ENCODE results near the gene LARGE1. TPM values are rescaled to one million over a fixed set of nuclear protein-coding genes. Genes with fewer than 3 reads are reported as not detected.
A peak's percentile ranks its signal among the peaks of the same experiment; 100 is the strongest.

The LARGE1 gene
- total and polyA plus RNA-seq, 10 donors: 1.9 to 35.8 (median 22.8) TPM

- intact Hi-C loops (cut with DNase I; ENCODE audit: low total_unique reads): no loop called here
- Histone ChIP-seq H3K36me3 (no peaks in the 10 kb centered on the region), H3K27me3 (replicated peaks in 1 of 7) (no peaks in the 10 kb centered on the region), H3K4me1 (peaks cover 0 to 15% (median 0%) of the 10 kb centered on the region in 6 donors), H3K9me3 (peaks cover 0 to 25% (median 2%) of the 10 kb centered on the region in 8 donors), H3K4me3 (no peak overlapping the region), H3K27ac (peak overlapping the region in 6 of 8 donors; percentile 6 to 68 (median 36))
- TF ChIP-seq POLR2AphosphoS5 (IDR thresholded peaks at IDR 0.05): peak in 1 of 3 donors; percentile 76
- no peak for TF ChIP-seq CTCF (IDR thresholded peaks at IDR 0.05 in 8 of 11, conservative IDR thresholded peaks at IDR 0.05 in 3 of 11)
- TF ChIP-seq POLR2A (IDR thresholded peaks at IDR 0.05): no peak
- WGBS, 5 donors: 71 to 80% (median 77%) methylated on average over 8 of the region's 8 CpGs
- no peak for DNase-seq
Measured at GRCh38 chr22:33823552-33823951, 96.7 kb downstream of the LARGE1 start.

GRCh38 chr22:33821290-33821689 is 99.0 kb downstream of the LARGE1 start:
- 78 to 87% (median 86%) methylated on average over 4 of the region's 4 CpGs for WGBS, 5 donors
- Histone ChIP-seq H3K36me3 (no peaks in the 10 kb centered on the region), H3K9me3 (peaks cover 0 to 27% (median 2%) of the 10 kb centered on the region in 8 donors), H3K4me3 (no peak overlapping the region), H3K27ac (no peak overlapping the region), H3K4me1 (peaks cover 0 to 18% (median 0%) of the 10 kb centered on the region in 6 donors), H3K27me3 (replicated peaks in 1 of 7) (no peaks in the 10 kb centered on the region)
- TF ChIP-seq CTCF (IDR thresholded peaks at IDR 0.05 in 8 of 11, conservative IDR thresholded peaks at IDR 0.05 in 3 of 11) (no peak), POLR2A (IDR thresholded peaks at IDR 0.05) (no peak), POLR2AphosphoS5 (IDR thresholded peaks at IDR 0.05) (no peak)
- DNase-seq: no peak
- intact Hi-C loops (cut with DNase I; ENCODE audit: low total_unique reads): no loop called here

DNA sequence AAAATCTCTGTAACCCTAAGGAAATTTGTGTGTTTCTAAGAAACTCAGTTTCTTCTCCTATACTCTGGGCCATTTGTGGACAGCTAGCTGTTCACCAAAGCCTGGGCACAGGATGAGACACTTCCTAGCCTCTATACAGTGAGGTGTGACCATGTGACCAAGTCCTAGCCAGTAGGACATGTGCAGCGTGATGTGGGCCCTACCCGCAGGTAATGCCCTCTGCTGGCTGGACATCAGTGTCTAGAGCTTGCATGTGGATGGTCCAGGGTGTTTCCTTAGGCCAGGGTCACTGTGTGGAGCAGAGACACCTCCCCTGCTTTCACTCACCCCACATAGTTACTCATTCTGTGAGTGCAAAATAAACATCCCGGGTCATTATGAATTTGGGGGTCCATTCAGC is 100.5 kb downstream of the LARGE1 start:
- no peak for TF ChIP-seq CTCF (IDR thresholded peaks at IDR 0.05 in 8 of 11, conservative IDR thresholded peaks at IDR 0.05 in 3 of 11)
- TF ChIP-seq POLR2AphosphoS5 (IDR thresholded peaks at IDR 0.05): no peak
- no peak for TF ChIP-seq POLR2A (IDR thresholded peaks at IDR 0.05)
- Histone ChIP-seq H3K27ac (no peak overlapping the region), H3K4me1 (peaks cover 0 to 5% (median 0%) of the 10 kb centered on the region in 6 donors), H3K4me3 (no peak overlapping the region), H3K36me3 (no peaks in the 10 kb centered on the region), H3K9me3 (peaks cover 0 to 17% (median 0%) of the 10 kb centered on the region in 8 donors), H3K27me3 (replicated peaks in 1 of 7) (no peaks in the 10 kb centered on the region)
- intact Hi-C loops (cut with DNase I; ENCODE audit: low total_unique reads): no loop called here
- WGBS, 5 donors: 59 to 91% (median 86%) methylated on average over 3 of the region's 3 CpGs
- DNase-seq: no peak

DNA sequence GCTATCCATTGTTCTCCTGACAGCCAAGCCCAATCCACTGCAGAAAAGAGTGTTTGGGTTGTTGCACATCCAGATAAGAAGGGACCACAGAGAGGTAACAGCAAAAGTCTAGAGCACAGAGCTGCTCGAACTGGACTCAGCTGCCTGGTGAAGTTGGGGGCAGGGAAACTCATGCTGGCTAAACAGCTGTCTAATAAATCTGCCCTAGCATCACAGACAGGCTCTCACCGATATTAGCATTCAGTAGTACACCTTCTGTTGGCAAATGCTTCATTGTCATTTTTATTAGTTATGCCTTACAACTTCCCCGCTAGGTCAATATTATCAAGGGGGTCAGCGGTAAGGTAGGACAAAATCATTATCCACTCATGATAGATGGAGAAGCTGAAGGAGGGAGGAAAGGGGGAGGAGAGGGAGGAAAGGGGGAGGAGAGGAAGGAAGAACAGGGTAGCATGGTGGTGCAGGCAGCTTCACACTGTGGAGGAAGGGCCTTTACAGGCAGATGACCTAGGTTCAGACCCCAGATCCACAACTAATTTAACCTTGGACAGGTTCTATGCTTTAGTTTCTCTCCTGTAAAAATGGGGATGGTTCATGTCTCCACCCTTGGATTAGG is 102.7 kb downstream of the LARGE1 start:
- TF ChIP-seq CTCF (IDR thresholded peaks at IDR 0.05 in 8 of 11, conservative IDR thresholded peaks at IDR 0.05 in 3 of 11): no peak
- no peak for TF ChIP-seq POLR2AphosphoS5 (IDR thresholded peaks at IDR 0.05)
- no peak for TF ChIP-seq POLR2A (IDR thresholded peaks at IDR 0.05)
- H3K36me3 ChIP-seq: no peaks in the 10 kb centered on the region
- H3K27ac ChIP-seq: no peak overlapping the region
- peaks cover 0 to 4% (median 0%) of the 10 kb centered on the region in 6 donors for H3K4me1 ChIP-seq
- 71 to 89% (median 86%) methylated on average over 4 of the region's 4 CpGs for WGBS, 5 donors
- H3K27me3 ChIP-seq (replicated peaks in 1 of 7): no peaks in the 10 kb centered on the region
- no peak for DNase-seq
- peaks cover 0 to 11% (median 0%) of the 10 kb centered on the region in 8 donors for H3K9me3 ChIP-seq
- no peak overlapping the region for H3K4me3 ChIP-seq
- intact Hi-C loops (cut with DNase I; ENCODE audit: low total_unique reads): no loop called here
